Stimulated activated CD4-positive, alpha-beta T cell treated with anti-CD3 and anti-CD28 coated beads, Interleukin-2, amount 100 ng/mL, for 24 hours (primary cell): ENCODE results near the gene KIAA0825.

Source experiments
- DNase-seq, 2 donors: peaks; one replicate each; pipeline ENCODE4 v3.0.0-alpha.2; 2020

KIAA0825 gene

GRCh38 chr5:94425396-94425795, 193.0 kb downstream of the KIAA0825 start:
- no peak for DNase-seq

GRCh38 chr5:94423411-94423810, 195.0 kb downstream of the KIAA0825 start:
- DNase-seq = no peak

- no peak for DNase-seq
Measured at GRCh38 chr5:94422812-94423211, 195.6 kb downstream of the KIAA0825 start.

GRCh38 chr5:94420885-94421284, 197.5 kb downstream of the KIAA0825 start:
- no peak for DNase-seq

- no peak for DNase-seq
Measured at GRCh38 chr5:94415798-94416197, 202.6 kb downstream of the KIAA0825 start.

GRCh38 chr5:94409440-94409839, 209.0 kb downstream of the KIAA0825 start:
- no peak for DNase-seq

GRCh38 chr5:94407023-94407422, 211.4 kb downstream of the KIAA0825 start:
- DNase-seq = no peak

- DNase-seq = no peak
Measured at GRCh38 chr5:94403483-94403882, 214.9 kb downstream of the KIAA0825 start.

- no peak for DNase-seq
Measured at GRCh38 chr5:94402096-94402495, 216.3 kb downstream of the KIAA0825 start.

- no peak for DNase-seq
Measured at GRCh38 chr5:94397508-94397907, 220.9 kb downstream of the KIAA0825 start.

GRCh38 chr5:94396687-94397086, 221.7 kb downstream of the KIAA0825 start:
- DNase-seq = no peak

GRCh38 chr5:94395468-94395867, 222.9 kb downstream of the KIAA0825 start:
- DNase-seq = no peak

- no peak for DNase-seq
Measured at GRCh38 chr5:94391996-94392395, 226.4 kb downstream of the KIAA0825 start.

- DNase-seq = no peak
Measured at GRCh38 chr5:94389515-94389899, 228.9 kb downstream of the KIAA0825 start.

GRCh38 chr5:94388773-94389514, 229.5 kb downstream of the KIAA0825 start:
- no peak for DNase-seq

- DNase-seq = no peak
Measured at GRCh38 chr5:94385767-94386166, 232.6 kb downstream of the KIAA0825 start.

GRCh38 chr5:94378062-94378461, 240.3 kb downstream of the KIAA0825 start:
- DNase-seq = no peak

GRCh38 chr5:94376672-94377345, 241.6 kb downstream of the KIAA0825 start:
- DNase-seq = no peak

GRCh38 chr5:94375801-94376200, 242.6 kb downstream of the KIAA0825 start:
- DNase-seq = no peak

GRCh38 chr5:94374336-94374735, 244.1 kb downstream of the KIAA0825 start:
- DNase-seq = no peak

GRCh38 chr5:94367900-94368299, 250.5 kb downstream of the KIAA0825 start:
- DNase-seq = no peak

GRCh38 chr5:94366811-94367210, 251.6 kb downstream of the KIAA0825 start:
- no peak for DNase-seq

- no peak for DNase-seq
Measured at GRCh38 chr5:94362857-94363256, 255.5 kb downstream of the KIAA0825 start.
